ENCODE data around the gene NCKAP5. TPM values are rescaled to one million over a fixed set of nuclear protein-coding genes. Genes with fewer than 3 reads are reported as not detected.

Gene NCKAP5
- not detected for total RNA-seq

- Mint-ChIP-seq H3K4me1 (ENCODE audit: low read depth in 2 of 2) (no peaks in the 10 kb centered on the region), H3K27ac (no peak within 1 kb of the TSS), H3K4me3 (no peak within 1 kb of the TSS), H3K27me3 (no peaks in the 10 kb centered on the region), H3K36me3 (no peaks in the 10 kb centered on the region), H3K9me3 (no peaks in the 10 kb centered on the region)
- DNase-seq (ENCODE audit: low spot score), result no peak
- ATAC-seq, result no peak
Observed at GRCh38 chr2:133568172-133568571, at the start of gene NCKAP5. TSS of gene NCKAP5 (minus strand) at chr2:133568463. CDS start at chr2:133517526, 50,937 bp downstream.

- DNase-seq (ENCODE audit: low spot score) (no peak), ATAC-seq (no peak)
- Mint-ChIP-seq H3K27me3 (no peaks in the 10 kb centered on the region), H3K9me3 (peaks cover 16% of the 10 kb centered on the region), H3K4me3 (no peak overlapping the region), H3K36me3 (no peaks in the 10 kb centered on the region), H3K4me1 (ENCODE audit: low read depth in 2 of 2) (no peaks in the 10 kb centered on the region), H3K27ac (no peak overlapping the region)
Observed at GRCh38 chr2:133609664-133610063, 41.4 kb upstream of the NCKAP5 start.

GRCh38 chr2:133608291-133608690 lies 40.0 kb upstream of the NCKAP5 start:
- no peak overlapping the region for H3K27ac Mint-ChIP-seq
- no peak overlapping the region for H3K4me3 Mint-ChIP-seq
- DNase-seq (ENCODE audit: low spot score), result no peak
- H3K4me1 Mint-ChIP-seq (ENCODE audit: low read depth in 2 of 2), result no peaks in the 10 kb centered on the region
- no peaks in the 10 kb centered on the region for H3K27me3 Mint-ChIP-seq
- H3K9me3 Mint-ChIP-seq, result peaks cover 12% of the 10 kb centered on the region
- no peaks in the 10 kb centered on the region for H3K36me3 Mint-ChIP-seq
- ATAC-seq, result no peak

GRCh38 chr2:133607679-133608078 lies 39.4 kb upstream of the NCKAP5 start:
- Mint-ChIP-seq H3K36me3 (no peaks in the 10 kb centered on the region), H3K4me3 (no peak overlapping the region), H3K4me1 (ENCODE audit: low read depth in 2 of 2) (no peaks in the 10 kb centered on the region), H3K27me3 (no peaks in the 10 kb centered on the region), H3K27ac (no peak overlapping the region), H3K9me3 (peaks cover 12% of the 10 kb centered on the region)
- DNase-seq (ENCODE audit: low spot score), result no peak
- ATAC-seq, result no peak

GRCh38 chr2:133606616-133607015 lies 38.4 kb upstream of the NCKAP5 start:
- H3K27ac Mint-ChIP-seq, result no peak overlapping the region
- no peak for ATAC-seq
- no peaks in the 10 kb centered on the region for H3K27me3 Mint-ChIP-seq
- no peaks in the 10 kb centered on the region for H3K4me1 Mint-ChIP-seq (ENCODE audit: low read depth in 2 of 2)
- peaks cover 15% of the 10 kb centered on the region for H3K9me3 Mint-ChIP-seq
- H3K36me3 Mint-ChIP-seq, result no peaks in the 10 kb centered on the region
- no peak overlapping the region for H3K4me3 Mint-ChIP-seq
- DNase-seq (ENCODE audit: low spot score), result no peak

GRCh38 chr2:133605766-133606137 lies 37.5 kb upstream of the NCKAP5 start:
- H3K36me3 Mint-ChIP-seq, result no peaks in the 10 kb centered on the region
- H3K27ac Mint-ChIP-seq, result no peak overlapping the region
- H3K9me3 Mint-ChIP-seq, result peaks cover 17% of the 10 kb centered on the region
- DNase-seq (ENCODE audit: low spot score), result no peak
- ATAC-seq, result no peak
- no peak overlapping the region for H3K4me3 Mint-ChIP-seq
- no peaks in the 10 kb centered on the region for H3K27me3 Mint-ChIP-seq
- H3K4me1 Mint-ChIP-seq (ENCODE audit: low read depth in 2 of 2), result no peaks in the 10 kb centered on the region

GRCh38 chr2:133605011-133605765 lies 36.9 kb upstream of the NCKAP5 start:
- no peaks in the 10 kb centered on the region for H3K27me3 Mint-ChIP-seq
- ATAC-seq (no peak), DNase-seq (ENCODE audit: low spot score) (no peak)
- H3K27ac Mint-ChIP-seq, result no peak overlapping the region
- H3K36me3 Mint-ChIP-seq, result no peaks in the 10 kb centered on the region
- H3K4me1 Mint-ChIP-seq (ENCODE audit: low read depth in 2 of 2), result no peaks in the 10 kb centered on the region
- no peak overlapping the region for H3K4me3 Mint-ChIP-seq
- H3K9me3 Mint-ChIP-seq, result peaks cover 16% of the 10 kb centered on the region

- ATAC-seq (no peak), DNase-seq (ENCODE audit: low spot score) (no peak)
- Mint-ChIP-seq H3K4me1 (ENCODE audit: low read depth in 2 of 2) (no peaks in the 10 kb centered on the region), H3K36me3 (no peaks in the 10 kb centered on the region), H3K27me3 (no peaks in the 10 kb centered on the region), H3K4me3 (no peak overlapping the region), H3K27ac (no peak overlapping the region), H3K9me3 (peaks cover 9% of the 10 kb centered on the region)
Observed at GRCh38 chr2:133603109-133603508, 34.8 kb upstream of the NCKAP5 start.

GRCh38 chr2:133602538-133602937 lies 34.3 kb upstream of the NCKAP5 start:
- no peak for DNase-seq (ENCODE audit: low spot score)
- no peak overlapping the region for H3K27ac Mint-ChIP-seq
- no peak overlapping the region for H3K4me3 Mint-ChIP-seq
- H3K4me1 Mint-ChIP-seq (ENCODE audit: low read depth in 2 of 2), result no peaks in the 10 kb centered on the region
- H3K36me3 Mint-ChIP-seq, result no peaks in the 10 kb centered on the region
- H3K27me3 Mint-ChIP-seq, result no peaks in the 10 kb centered on the region
- H3K9me3 Mint-ChIP-seq, result peaks cover 9% of the 10 kb centered on the region
- no peak for ATAC-seq

- no peak for ATAC-seq
- no peak for DNase-seq (ENCODE audit: low spot score)
- H3K27me3 Mint-ChIP-seq, result no peaks in the 10 kb centered on the region
- H3K9me3 Mint-ChIP-seq, result peaks cover 9% of the 10 kb centered on the region
- no peaks in the 10 kb centered on the region for H3K36me3 Mint-ChIP-seq
- H3K4me3 Mint-ChIP-seq, result no peak overlapping the region
- no peak overlapping the region for H3K27ac Mint-ChIP-seq
- no peaks in the 10 kb centered on the region for H3K4me1 Mint-ChIP-seq (ENCODE audit: low read depth in 2 of 2)
Observed at GRCh38 chr2:133600266-133600928, 32.1 kb upstream of the NCKAP5 start.

GRCh38 chr2:133599811-133600210 lies 31.5 kb upstream of the NCKAP5 start:
- H3K9me3 Mint-ChIP-seq, result peaks cover 9% of the 10 kb centered on the region
- ATAC-seq, result no peak
- H3K4me1 Mint-ChIP-seq (ENCODE audit: low read depth in 2 of 2), result no peaks in the 10 kb centered on the region
- H3K27me3 Mint-ChIP-seq, result no peaks in the 10 kb centered on the region
- DNase-seq (ENCODE audit: low spot score), result no peak
- no peak overlapping the region for H3K27ac Mint-ChIP-seq
- no peaks in the 10 kb centered on the region for H3K36me3 Mint-ChIP-seq
- H3K4me3 Mint-ChIP-seq, result no peak overlapping the region

- no peak overlapping the region for H3K4me3 Mint-ChIP-seq
- peaks cover 0 to under 1% of the 10 kb centered on the region in 2 donors for H3K27me3 Mint-ChIP-seq
- H3K27ac Mint-ChIP-seq, result no peak overlapping the region
- no peaks in the 10 kb centered on the region for H3K4me1 Mint-ChIP-seq (ENCODE audit: low read depth in 2 of 2)
- ATAC-seq (no peak), DNase-seq (ENCODE audit: low spot score) (no peak)
- H3K36me3 Mint-ChIP-seq, result no peaks in the 10 kb centered on the region
- peaks cover 9% of the 10 kb centered on the region for H3K9me3 Mint-ChIP-seq
Observed at GRCh38 chr2:133599211-133599803, 31.0 kb upstream of the NCKAP5 start.

- ATAC-seq, result no peak
- peaks cover 12% of the 10 kb centered on the region for H3K9me3 Mint-ChIP-seq
Observed at GRCh38 chr2:133598769-133599168, 30.5 kb upstream of the NCKAP5 start.

GRCh38 chr2:133596701-133597393 lies 28.6 kb upstream of the NCKAP5 start:
- H3K9me3 Mint-ChIP-seq, result peaks cover 7% of the 10 kb centered on the region
- no peak overlapping the region for H3K4me3 Mint-ChIP-seq
- H3K36me3 Mint-ChIP-seq, result no peaks in the 10 kb centered on the region
- H3K4me1 Mint-ChIP-seq (ENCODE audit: low read depth in 2 of 2), result no peaks in the 10 kb centered on the region
- no peak for DNase-seq (ENCODE audit: low spot score)
- ATAC-seq, result no peak
- H3K27ac Mint-ChIP-seq, result no peak overlapping the region
- H3K27me3 Mint-ChIP-seq, result peaks cover 0 to 2% of the 10 kb centered on the region in 2 donors

More at GRCh38 chr2:133598769-133599168, 30.5 kb upstream of the NCKAP5 start:
- Mint-ChIP-seq H3K27me3 (peaks cover 0 to 2% of the 10 kb centered on the region in 2 donors), H3K4me3 (no peak overlapping the region), H3K36me3 (no peaks in the 10 kb centered on the region), H3K4me1 (ENCODE audit: low read depth in 2 of 2) (no peaks in the 10 kb centered on the region), H3K27ac (no peak overlapping the region)
- DNase-seq (ENCODE audit: low spot score), result no peak

Data from natural killer cell treated with Interleukin-12 subunit alpha and Interleukin-12 subunit beta and Interleukin-15 and Interleukin-18, amount 100 ng/mL, for 72 hours (primary cell).